Glomerular visceral epithelial cell (primary cell): ENCODE results near the gene ELP4.

Experiments used
- DNase-seq: peaks from one replicate; pipeline ENCODE4 v3.0.0-alpha.2; 2016; ENCODE audit errors: extremely low spot score

ELP4 gene

GRCh38 chr11:31812383-31813381 lies 303.1 kb downstream of the ELP4 start:
- DNase-seq: peak; percentile 64

- peak; percentile 46 for DNase-seq
Observed at GRCh38 chr11:31813391-31814175, 304.0 kb downstream of the ELP4 start.

- peak; percentile 64 for DNase-seq
Observed at GRCh38 chr11:31814176-31814868, 304.8 kb downstream of the ELP4 start.

- DNase-seq: peak; percentile 35
Observed at GRCh38 chr11:31815711-31816467, 306.3 kb downstream of the ELP4 start.

- peak; percentile 42 for DNase-seq
Observed at GRCh38 chr11:31816468-31817053, 307.0 kb downstream of the ELP4 start.

GRCh38 chr11:31817054-31817620 lies 307.6 kb downstream of the ELP4 start:
- peak; percentile 50 for DNase-seq

GRCh38 chr11:31817621-31818424 lies 308.3 kb downstream of the ELP4 start:
- DNase-seq: peak; percentile 21

- no peak for DNase-seq
Observed at GRCh38 chr11:31818425-31818755, 308.8 kb downstream of the ELP4 start.

- no peak for DNase-seq
Observed at GRCh38 chr11:31818874-31819331, 309.3 kb downstream of the ELP4 start.

- DNase-seq: no peak
Observed at GRCh38 chr11:31819621-31820437, 310.3 kb downstream of the ELP4 start.

GRCh38 chr11:31820438-31820818 lies 310.9 kb downstream of the ELP4 start:
- peak; percentile 5 for DNase-seq

GRCh38 chr11:31821235-31821764 lies 311.7 kb downstream of the ELP4 start:
- DNase-seq: no peak

- DNase-seq: no peak
Observed at GRCh38 chr11:31821766-31822165, 312.2 kb downstream of the ELP4 start.

- no peak for DNase-seq
Observed at GRCh38 chr11:31822175-31822926, 312.8 kb downstream of the ELP4 start.

GRCh38 chr11:31822927-31823643 lies 313.5 kb downstream of the ELP4 start:
- DNase-seq: no peak

GRCh38 chr11:31823644-31824331 lies 314.2 kb downstream of the ELP4 start:
- DNase-seq: no peak
